Measurements from ENCODE around the gene XYLT2. TPM values are rescaled to one million over a fixed set of nuclear protein-coding genes. Genes with fewer than 3 reads are reported as not detected.

The XYLT2 gene
- total RNA-seq, 2 donors from 2014 or later = 54.1 to 65.9 TPM

DNA sequence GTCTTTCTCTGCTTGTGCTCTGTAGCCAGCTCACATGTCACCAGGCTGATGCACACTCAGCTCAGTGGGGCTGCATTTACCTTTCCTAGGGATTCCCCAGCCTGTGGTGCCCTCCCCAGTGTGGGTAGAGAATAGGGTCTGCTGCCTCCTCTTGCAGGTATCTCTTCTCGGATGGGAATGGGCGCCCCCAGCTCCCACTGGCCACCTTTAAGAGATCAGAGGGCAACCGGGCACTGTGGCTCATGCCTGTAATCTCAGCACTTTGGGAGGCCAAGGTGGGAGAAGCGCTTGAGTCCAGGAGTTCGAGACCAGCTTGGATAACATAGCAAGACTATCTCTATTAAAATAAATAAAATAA is 3.3 kb downstream of the XYLT2 start:
- peaks cover 10% of the 10 kb centered on the region for H3K4me1 ChIP-seq (ENCODE audit: control insufficient read depth, insufficient read depth, low read length)
- DNase-seq = peak; percentile 39
- H3K4me3 ChIP-seq (ENCODE audit: low read length) = no peak overlapping the region
- H3K4me3 Mint-ChIP-seq = no peak overlapping the region
- no peaks in the 10 kb centered on the region for H3K9me3 Mint-ChIP-seq
- H3K9me3 ChIP-seq (ENCODE audit: control insufficient read depth, low read length) = no peaks in the 10 kb centered on the region
- peaks cover 10% of the 10 kb centered on the region for H3K27me3 ChIP-seq (ENCODE audit: control insufficient read depth, insufficient read depth, low read length, poor library complexity, severe bottlenecking)
- H3K27ac Mint-ChIP-seq = no peak overlapping the region
- H3K36me3 ChIP-seq (ENCODE audit: control insufficient read depth, insufficient read depth, low read length) = peaks cover 9% of the 10 kb centered on the region
- WGBS, 2 experiments (ENCODE audit: insufficient coverage in 1 of 2, insufficient read length in 1 of 2) = 81 to 93% methylated on average over 3 to 5 of the region's 5 CpGs
- TF ChIP-seq, protein P1, sequence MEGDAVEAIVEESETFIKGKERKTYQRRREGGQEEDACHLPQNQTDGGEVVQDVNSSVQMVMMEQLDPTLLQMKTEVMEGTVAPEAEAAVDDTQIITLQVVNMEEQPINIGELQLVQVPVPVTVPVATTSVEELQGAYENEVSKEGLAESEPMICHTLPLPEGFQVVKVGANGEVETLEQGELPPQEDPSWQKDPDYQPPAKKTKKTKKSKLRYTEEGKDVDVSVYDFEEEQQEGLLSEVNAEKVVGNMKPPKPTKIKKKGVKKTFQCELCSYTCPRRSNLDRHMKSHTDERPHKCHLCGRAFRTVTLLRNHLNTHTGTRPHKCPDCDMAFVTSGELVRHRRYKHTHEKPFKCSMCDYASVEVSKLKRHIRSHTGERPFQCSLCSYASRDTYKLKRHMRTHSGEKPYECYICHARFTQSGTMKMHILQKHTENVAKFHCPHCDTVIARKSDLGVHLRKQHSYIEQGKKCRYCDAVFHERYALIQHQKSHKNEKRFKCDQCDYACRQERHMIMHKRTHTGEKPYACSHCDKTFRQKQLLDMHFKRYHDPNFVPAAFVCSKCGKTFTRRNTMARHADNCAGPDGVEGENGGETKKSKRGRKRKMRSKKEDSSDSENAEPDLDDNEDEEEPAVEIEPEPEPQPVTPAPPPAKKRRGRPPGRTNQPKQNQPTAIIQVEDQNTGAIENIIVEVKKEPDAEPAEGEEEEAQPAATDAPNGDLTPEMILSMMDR (conservative IDR thresholded peaks at IDR 0.05) = no peak
- peaks cover 14% of the 10 kb centered on the region for H3K27me3 Mint-ChIP-seq (ENCODE audit: insufficient read depth)
- peaks cover 33% of the 10 kb centered on the region for H3K36me3 Mint-ChIP-seq (ENCODE audit: low read depth)
- no peak overlapping the region for H3K9ac ChIP-seq (ENCODE audit: extremely low read depth, low read length, poor library complexity, severe bottlenecking)
- peaks cover 28% of the 10 kb centered on the region for H3K4me1 Mint-ChIP-seq
- no peak overlapping the region for H3K27ac ChIP-seq (ENCODE audit: low read depth, low read length)

DNA sequence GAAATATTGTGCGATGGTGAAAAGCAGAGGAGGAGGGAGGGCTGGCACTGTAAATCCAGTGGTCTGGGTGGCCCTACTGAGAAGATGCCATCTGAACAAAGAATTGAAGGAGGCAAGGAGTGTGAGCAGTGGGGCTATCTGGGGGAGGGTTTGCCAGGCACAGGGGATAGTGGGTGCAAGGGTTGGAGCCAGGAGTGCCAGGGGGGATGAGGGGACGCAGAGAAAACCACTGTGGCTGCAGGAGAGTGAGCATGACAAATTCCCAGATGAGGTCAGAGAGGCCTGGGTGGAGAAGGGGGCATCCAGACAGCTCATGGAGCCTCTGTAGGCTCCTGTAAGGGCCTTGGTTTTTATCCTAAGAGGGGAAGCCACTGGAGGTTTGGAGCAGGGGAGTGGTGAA is 4.8 kb downstream of the XYLT2 start:
- H3K9me3 Mint-ChIP-seq = no peaks in the 10 kb centered on the region
- H3K4me3 ChIP-seq (ENCODE audit: low read length) = no peak overlapping the region

DNA sequence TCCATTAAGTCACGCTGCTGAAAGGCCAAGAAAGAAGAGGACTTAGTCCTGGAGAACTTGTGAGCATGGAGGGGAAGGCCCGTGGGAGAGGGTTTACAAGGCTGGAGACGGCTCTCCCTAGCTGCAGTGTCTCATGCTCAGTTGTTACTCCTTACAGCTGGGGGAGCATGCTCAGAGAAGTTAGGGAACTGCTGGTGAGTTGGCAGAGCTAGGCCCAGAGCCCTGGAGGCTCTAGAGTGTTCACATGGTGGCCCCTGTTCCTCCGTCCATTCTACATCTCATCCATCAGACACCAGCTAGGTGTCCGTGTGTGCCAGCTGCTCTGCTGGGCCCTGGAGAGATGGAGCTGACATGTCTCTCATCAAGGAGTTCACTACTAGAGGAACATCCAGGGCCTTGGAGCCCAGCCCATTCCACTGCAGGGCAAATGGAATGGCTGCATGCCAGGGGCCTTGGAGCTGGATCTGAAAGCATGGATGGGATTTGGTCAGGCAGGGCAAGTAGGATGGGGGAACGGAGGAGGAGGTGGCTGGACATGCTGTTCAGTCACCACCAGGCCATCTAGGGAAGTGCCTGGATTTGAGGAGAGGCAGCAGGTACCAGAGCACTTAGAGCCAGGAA is 6.3 kb downstream of the XYLT2 start:
- DNase-seq = peak; percentile 42
- H3K27me3 Mint-ChIP-seq (ENCODE audit: insufficient read depth) = peaks cover 5% of the 10 kb centered on the region
- H3K4me3 Mint-ChIP-seq = no peak overlapping the region
- Histone ChIP-seq H3K27me3 (ENCODE audit: control insufficient read depth, insufficient read depth, low read length, poor library complexity, severe bottlenecking) (no peaks in the 10 kb centered on the region), H3K9me3 (ENCODE audit: control insufficient read depth, low read length) (no peaks in the 10 kb centered on the region), H3K9ac (ENCODE audit: extremely low read depth, low read length, poor library complexity, severe bottlenecking) (no peak overlapping the region), H3K4me1 (ENCODE audit: control insufficient read depth, insufficient read depth, low read length) (peaks cover 10% of the 10 kb centered on the region), H3K4me3 (ENCODE audit: low read length) (no peak overlapping the region), H3K27ac (ENCODE audit: low read depth, low read length) (no peak overlapping the region), H3K36me3 (ENCODE audit: control insufficient read depth, insufficient read depth, low read length) (peaks cover 36% of the 10 kb centered on the region)
- no peaks in the 10 kb centered on the region for H3K9me3 Mint-ChIP-seq
- WGBS, 2 experiments (ENCODE audit: insufficient coverage in 1 of 2, insufficient read length in 1 of 2) = 91 to 97% methylated on average over 6 of the region's 6 CpGs
- TF ChIP-seq, protein P1 (conservative IDR thresholded peaks at IDR 0.05) = no peak
- H3K4me1 Mint-ChIP-seq = peaks cover 14% of the 10 kb centered on the region
- H3K36me3 Mint-ChIP-seq (ENCODE audit: low read depth) = peaks cover 59% of the 10 kb centered on the region
- no peak overlapping the region for H3K27ac Mint-ChIP-seq

More for the DNA sequence above, 4.8 kb downstream of the XYLT2 start:
- H3K36me3 ChIP-seq (ENCODE audit: control insufficient read depth, insufficient read depth, low read length) = peaks cover 24% of the 10 kb centered on the region
- H3K4me1 ChIP-seq (ENCODE audit: control insufficient read depth, insufficient read depth, low read length) = peaks cover 10% of the 10 kb centered on the region
- H3K36me3 Mint-ChIP-seq (ENCODE audit: low read depth) = peaks cover 49% of the 10 kb centered on the region
- peak overlapping the region; percentile 44 for H3K27ac Mint-ChIP-seq
- peaks cover 20% of the 10 kb centered on the region for H3K4me1 Mint-ChIP-seq
- 83 to 93% methylated on average over 2 of the region's 2 CpGs for WGBS, 2 experiments (ENCODE audit: insufficient coverage in 1 of 2, insufficient read length in 1 of 2)
- H3K27me3 Mint-ChIP-seq (ENCODE audit: insufficient read depth) = peaks cover 5% of the 10 kb centered on the region
- TF ChIP-seq, protein P1 (conservative IDR thresholded peaks at IDR 0.05) = no peak
- peak; percentile 42 for DNase-seq
- H3K27ac ChIP-seq (ENCODE audit: low read depth, low read length) = no peak overlapping the region
- H3K9me3 ChIP-seq (ENCODE audit: control insufficient read depth, low read length) = no peaks in the 10 kb centered on the region
- H3K4me3 Mint-ChIP-seq = no peak overlapping the region
- H3K9ac ChIP-seq (ENCODE audit: extremely low read depth, low read length, poor library complexity, severe bottlenecking) = no peak overlapping the region
- no peaks in the 10 kb centered on the region for H3K27me3 ChIP-seq (ENCODE audit: control insufficient read depth, insufficient read depth, low read length, poor library complexity, severe bottlenecking)

Data from endodermal cell (in vitro differentiated cells).